GM12872 (cell line): ENCODE results near the gene SNAI1.

Source experiments
- TF ChIP-seq, protein P1 (sequence below): IDR thresholded peaks from 3 replicates; pipeline ENCODE4 v1.5.1; 2011; ENCODE audit warnings: low read depth, mild to moderate bottlenecking, low read length, moderate library complexity; ENCODE audit not compliant: insufficient read depth

Gene SNAI1

DNA sequence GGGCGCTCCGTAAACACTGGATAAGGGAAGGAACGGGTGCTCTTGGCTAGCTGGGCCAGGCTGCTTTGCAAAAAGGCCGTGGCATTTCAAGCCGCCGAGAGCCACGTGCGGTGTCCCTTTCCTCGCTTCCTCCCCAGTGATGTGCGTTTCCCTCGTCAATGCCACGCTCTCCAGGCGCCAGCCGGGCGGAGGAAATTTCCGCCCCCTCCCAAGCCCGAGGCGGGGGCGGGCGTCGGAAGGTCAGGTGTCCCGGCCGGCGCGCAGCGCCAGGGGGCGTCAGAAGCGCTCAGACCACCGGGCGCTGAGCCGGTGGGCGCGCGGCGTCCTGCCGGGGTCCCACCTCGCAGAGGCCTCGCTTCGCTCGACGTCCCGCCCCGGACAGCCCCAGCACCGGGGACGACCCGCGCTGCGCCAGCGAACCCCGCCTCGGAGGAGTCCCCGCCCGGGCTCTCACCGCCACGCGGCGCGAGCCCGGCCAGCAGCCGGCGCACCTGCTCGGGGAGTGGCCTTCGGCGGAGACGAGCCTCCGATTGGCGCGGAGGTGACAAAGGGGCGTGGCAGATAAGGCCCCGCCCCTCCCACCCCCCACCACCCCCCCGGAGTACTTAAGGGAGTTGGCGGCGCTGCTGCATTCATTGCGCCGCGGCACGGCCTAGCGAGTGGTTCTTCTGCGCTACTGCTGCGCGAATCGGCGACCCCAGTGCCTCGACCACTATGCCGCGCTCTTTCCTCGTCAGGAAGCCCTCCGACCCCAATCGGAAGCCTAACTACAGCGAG is at the start of gene SNAI1:
TSS of gene SNAI1 (plus strand) at position 635 of the 777 bp plus-strand sequence. CDS start at position 715, 80 bp downstream.
- TF ChIP-seq, protein P1, sequence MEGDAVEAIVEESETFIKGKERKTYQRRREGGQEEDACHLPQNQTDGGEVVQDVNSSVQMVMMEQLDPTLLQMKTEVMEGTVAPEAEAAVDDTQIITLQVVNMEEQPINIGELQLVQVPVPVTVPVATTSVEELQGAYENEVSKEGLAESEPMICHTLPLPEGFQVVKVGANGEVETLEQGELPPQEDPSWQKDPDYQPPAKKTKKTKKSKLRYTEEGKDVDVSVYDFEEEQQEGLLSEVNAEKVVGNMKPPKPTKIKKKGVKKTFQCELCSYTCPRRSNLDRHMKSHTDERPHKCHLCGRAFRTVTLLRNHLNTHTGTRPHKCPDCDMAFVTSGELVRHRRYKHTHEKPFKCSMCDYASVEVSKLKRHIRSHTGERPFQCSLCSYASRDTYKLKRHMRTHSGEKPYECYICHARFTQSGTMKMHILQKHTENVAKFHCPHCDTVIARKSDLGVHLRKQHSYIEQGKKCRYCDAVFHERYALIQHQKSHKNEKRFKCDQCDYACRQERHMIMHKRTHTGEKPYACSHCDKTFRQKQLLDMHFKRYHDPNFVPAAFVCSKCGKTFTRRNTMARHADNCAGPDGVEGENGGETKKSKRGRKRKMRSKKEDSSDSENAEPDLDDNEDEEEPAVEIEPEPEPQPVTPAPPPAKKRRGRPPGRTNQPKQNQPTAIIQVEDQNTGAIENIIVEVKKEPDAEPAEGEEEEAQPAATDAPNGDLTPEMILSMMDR, result peak; percentile 61

DNA sequence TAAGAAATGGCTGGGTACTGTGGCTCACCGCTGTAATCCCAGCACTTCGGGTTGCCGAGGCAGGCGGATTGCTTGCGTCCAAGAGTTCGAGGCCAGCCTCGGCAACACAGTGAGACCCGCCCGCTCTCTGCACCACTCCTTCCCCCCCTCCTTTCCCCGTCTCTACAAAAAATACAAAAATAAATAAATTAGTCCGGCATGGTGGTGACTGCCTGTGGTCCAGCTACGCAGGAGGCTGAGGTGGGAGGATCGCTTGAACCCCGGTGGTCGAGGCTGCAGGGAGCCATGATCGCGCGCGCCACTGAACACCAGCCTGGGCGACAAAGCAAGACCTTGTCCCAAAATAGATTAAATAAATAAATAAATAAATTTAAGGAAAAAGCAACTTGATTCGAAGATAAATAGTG is 47.0 kb upstream of the SNAI1 start:
- TF ChIP-seq, protein P1, result no peak

DNA sequence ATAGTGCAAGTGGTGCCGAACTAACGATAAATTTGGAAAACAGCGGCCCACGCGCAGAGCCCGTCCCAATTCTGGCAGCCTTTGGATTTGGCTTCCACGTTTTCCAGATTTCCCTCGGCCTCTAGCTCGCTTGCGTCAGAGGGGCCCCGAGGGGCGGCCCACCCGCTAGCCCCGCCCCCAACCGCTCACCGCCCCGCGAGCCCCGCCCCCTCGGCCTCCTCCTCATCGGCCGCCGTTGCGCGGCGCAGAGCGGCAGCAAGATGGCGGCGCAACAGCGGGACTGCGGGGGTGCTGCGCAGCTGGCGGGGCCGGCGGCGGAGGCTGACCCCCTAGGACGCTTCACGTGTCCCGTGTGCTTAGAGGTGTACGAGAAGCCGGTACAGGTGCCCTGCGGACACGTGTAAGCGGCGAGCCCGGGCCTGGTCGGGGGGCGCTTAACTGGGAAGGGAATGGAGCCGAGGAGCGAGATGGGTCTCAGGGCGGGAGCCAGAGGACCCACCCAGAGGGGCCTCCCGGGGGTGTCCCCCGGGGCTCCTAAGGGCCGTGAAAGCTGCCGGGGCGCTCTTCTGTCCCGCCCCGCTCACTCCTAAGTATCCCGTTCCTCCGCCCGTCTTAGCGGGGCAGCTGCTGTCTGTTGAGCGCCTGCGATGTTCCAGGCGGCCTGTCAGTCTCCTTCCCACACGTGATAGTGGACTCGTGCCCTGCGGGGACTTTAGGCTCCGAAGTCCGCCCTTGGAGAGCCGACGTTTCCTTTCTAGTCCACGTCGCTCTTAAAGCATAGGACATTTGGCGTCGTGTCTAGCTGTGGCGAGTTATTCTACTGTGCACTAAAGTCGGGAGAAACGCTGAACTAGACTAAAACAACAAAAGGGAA is 46.4 kb upstream of the SNAI1 start, which contains the start of gene RNF114:
TSS of gene RNF114 (plus strand) at position 245 of the 874 bp plus-strand sequence. CDS start at position 261, 16 bp downstream.
- TF ChIP-seq, protein P1, result no peak

DNA sequence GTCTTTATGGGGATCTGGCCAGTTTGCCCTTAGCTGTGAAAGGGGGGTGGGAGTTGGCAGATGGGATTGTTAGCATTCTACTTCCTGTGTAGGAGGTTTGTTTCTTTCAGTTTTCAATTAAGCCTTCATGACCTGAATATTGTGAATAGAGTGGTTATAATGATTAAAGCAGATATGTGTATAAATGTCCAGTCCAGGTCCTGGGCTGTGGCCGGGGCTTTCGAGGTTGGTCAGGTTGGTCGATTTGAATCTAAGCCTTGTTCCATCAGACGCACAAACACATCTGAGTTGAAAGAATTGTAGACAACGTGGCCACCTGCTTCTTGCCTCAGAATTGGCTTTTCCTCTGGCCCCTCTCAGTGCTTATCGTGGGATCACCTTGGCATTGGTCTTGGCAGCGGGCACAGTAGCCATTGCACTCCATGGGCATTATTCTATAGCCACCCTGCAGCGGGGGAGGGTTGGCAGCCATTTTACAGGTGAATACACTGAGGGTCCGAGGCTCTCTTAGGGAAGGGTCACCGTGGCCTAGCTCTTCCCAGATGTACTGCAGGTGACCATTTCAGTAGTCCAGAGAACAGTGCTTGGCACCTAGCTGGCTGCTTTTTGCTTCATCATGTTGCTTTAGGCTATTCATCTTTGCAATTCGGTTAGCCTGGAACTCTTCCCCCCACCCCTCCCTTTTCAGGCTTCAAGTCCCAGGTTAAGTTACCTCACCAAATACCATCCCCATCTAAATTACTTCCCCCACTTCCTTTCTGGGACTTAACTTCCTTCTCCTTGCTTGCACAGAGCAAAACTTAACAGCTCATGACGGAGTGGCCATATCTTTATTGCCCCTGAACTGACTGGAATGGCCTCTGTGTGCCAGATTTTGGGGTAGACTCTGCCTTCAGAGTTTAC is 45.5 kb upstream of the SNAI1 start:
- TF ChIP-seq, protein P1, result no peak

DNA sequence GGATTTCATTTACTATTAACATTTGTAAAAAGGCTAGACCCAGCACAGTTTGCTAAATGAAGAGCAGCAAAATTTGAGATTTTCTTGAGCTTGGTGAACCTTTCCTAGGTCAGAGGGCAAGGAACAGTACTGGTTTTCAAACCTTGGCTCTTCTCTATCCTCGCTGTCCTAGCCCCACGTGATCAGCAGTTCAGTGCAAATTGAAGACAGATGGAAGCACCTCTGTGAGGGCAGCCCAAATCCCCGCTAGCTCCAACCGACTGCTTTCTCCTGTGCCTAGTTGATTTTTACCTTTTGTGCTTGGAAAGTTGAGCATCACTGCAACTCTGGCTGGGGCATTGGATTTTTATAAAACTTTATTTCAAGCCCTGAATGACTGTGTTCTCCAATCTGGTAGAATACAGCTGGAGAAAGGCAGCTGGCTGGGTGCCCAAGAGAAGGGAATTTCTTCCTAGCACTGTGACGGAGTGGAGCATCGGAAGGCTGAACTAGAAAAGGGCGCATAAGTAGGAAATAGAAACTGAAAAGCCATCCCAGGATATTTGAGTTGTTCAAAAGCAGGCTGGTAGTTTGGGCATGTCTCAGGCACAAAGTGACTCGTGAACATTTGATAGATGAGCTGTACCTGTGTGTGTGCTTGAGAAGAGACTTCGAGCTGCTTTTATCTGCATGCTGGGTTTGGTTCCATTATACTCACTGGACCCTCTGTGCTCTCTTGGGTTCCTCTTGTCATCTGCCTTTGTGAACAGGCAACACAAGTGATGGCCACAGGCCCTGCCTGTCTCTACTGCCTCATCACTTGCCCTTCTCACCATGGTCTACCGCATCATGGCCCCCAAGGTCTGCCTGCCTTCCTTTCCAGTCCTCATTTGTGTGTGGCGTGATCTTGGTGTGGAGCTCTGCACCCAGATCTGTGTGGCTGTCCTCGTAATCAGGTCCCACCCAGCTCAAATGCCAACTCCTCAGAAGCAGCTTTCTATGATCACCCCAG is 44.3 kb upstream of the SNAI1 start:
- TF ChIP-seq, protein P1, result no peak

DNA sequence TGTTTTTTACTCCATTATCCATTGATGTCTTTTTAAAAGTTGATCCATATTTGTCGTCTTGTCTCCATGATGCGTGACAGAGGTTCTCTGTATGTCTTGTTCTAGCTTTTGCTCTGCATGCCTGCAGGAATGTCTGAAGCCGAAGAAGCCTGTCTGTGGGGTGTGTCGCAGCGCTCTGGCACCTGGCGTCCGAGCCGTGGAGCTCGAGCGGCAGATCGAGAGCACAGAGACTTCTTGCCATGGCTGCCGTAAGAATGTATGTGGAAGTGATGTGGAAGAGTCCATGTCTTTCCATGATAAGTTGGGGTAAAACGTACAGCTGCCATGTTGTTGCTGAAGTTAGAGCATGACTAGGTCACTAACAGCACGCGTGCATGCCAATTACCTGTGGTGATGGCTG is 41.3 kb upstream of the SNAI1 start:
- TF ChIP-seq, protein P1, result no peak
